H9 (cell line): ENCODE results near the gene USP7. TPM values are rescaled to one million over a fixed set of nuclear protein-coding genes. Genes with fewer than 3 reads are reported as not detected.

Source experiments
- DNase-seq: peaks from one replicate; pipeline ENCODE4 v3.0.0-alpha.2; 2017
- H2AFZ ChIP-seq: one replicate; pipeline ENCODE4 v1.6.1; 2013; ENCODE audit warnings: mild to moderate bottlenecking, low read length, control low read depth, moderate library complexity
- H2AK5ac ChIP-seq: 2 replicates; pipeline ENCODE4 v1.6.1; 2013; ENCODE audit warnings: low read length, control low read depth, mixed read lengths; ENCODE audit not compliant: insufficient read length
- H2BK120ac ChIP-seq: one replicate; pipeline ENCODE4 v1.6.1; 2013; ENCODE audit warnings: low read depth, mild to moderate bottlenecking, low read length, control low read depth, inconsistent platforms; ENCODE audit not compliant: poor library complexity, severe bottlenecking
- H2BK12ac ChIP-seq: 2 replicates; pipeline ENCODE4 v1.6.1; 2013; ENCODE audit warnings: low read length, control low read depth, mixed read lengths, low read depth; ENCODE audit not compliant: insufficient read length
- H2BK15ac ChIP-seq: 2 replicates; pipeline ENCODE4 v1.6.1; 2013; ENCODE audit warnings: low read depth, low read length, control low read depth
- H2BK20ac ChIP-seq: one replicate; pipeline ENCODE4 v1.6.1; 2013; ENCODE audit warnings: low read depth, mild to moderate bottlenecking, low read length, control low read depth, inconsistent platforms; ENCODE audit not compliant: poor library complexity, severe bottlenecking
- H2BK5ac ChIP-seq: 2 replicates; pipeline ENCODE4 v1.6.1; 2013; ENCODE audit warnings: low read length, control low read depth, mixed read lengths; ENCODE audit not compliant: insufficient read length
- H3K14ac ChIP-seq: 2 replicates; pipeline ENCODE4 v1.6.1; 2013; ENCODE audit warnings: low read length, control low read depth; ENCODE audit not compliant: insufficient read depth
- H3K18ac ChIP-seq: 2 replicates; pipeline ENCODE4 v1.6.1; 2013; ENCODE audit warnings: low read depth, mild to moderate bottlenecking, mixed read lengths, low read length, control low read depth; ENCODE audit not compliant: insufficient read length
- H3K23ac ChIP-seq: 2 replicates; pipeline ENCODE4 v1.6.1; 2013; ENCODE audit warnings: low read length, control low read depth, mixed read lengths, low read depth; ENCODE audit not compliant: insufficient read length
- H3K23me2 ChIP-seq: 2 replicates; pipeline ENCODE4 v1.6.1; 2013; ENCODE audit warnings: low read depth, mild to moderate bottlenecking, mixed read lengths, low read length, control low read depth; ENCODE audit not compliant: insufficient read length, poor library complexity, severe bottlenecking
- H3K27ac ChIP-seq: 2 replicates; pipeline ENCODE4 v1.5.1; 2013; ENCODE audit warnings: low read length, control low read depth, mixed read lengths, low read depth; ENCODE audit not compliant: insufficient read length
- H3K27me3 ChIP-seq: 2 replicates; pipeline ENCODE4 v1.6.1; 2013; ENCODE audit warnings: low read length, control low read depth, inconsistent platforms; ENCODE audit not compliant: insufficient read depth
- H3K4ac ChIP-seq: 2 replicates; pipeline ENCODE4 v1.6.1; 2013; ENCODE audit warnings: low read depth, mild to moderate bottlenecking, control low read depth, inconsistent platforms, low read length, moderate library complexity
- H3K4me1 ChIP-seq: 2 replicates; pipeline ENCODE4 v1.6.1; 2013; ENCODE audit warnings: low read length, control low read depth, inconsistent platforms; ENCODE audit not compliant: insufficient read depth
- H3K4me2 ChIP-seq: 2 replicates; pipeline ENCODE4 v1.6.1; 2013; ENCODE audit warnings: low read length, control low read depth, mixed read lengths; ENCODE audit not compliant: insufficient read length, insufficient read depth
- H3K56ac ChIP-seq: 2 replicates; pipeline ENCODE4 v1.6.1; 2013; ENCODE audit warnings: low read depth, mild to moderate bottlenecking, mixed read lengths, low read length, control low read depth; ENCODE audit not compliant: insufficient read length
- H3K79me1 ChIP-seq: 2 replicates; pipeline ENCODE4 v1.6.1; 2013; ENCODE audit warnings: low read depth, mild to moderate bottlenecking, moderate library complexity, low read length, control low read depth, inconsistent platforms; ENCODE audit not compliant: insufficient read depth, poor library complexity, severe bottlenecking
- H3K79me2 ChIP-seq: 2 replicates; pipeline ENCODE4 v1.6.1; 2013; ENCODE audit warnings: low read length, control low read depth, inconsistent platforms; ENCODE audit not compliant: insufficient read depth
- H3K9ac ChIP-seq: 2 replicates; pipeline ENCODE4 v1.6.1; 2013; ENCODE audit warnings: low read length, control low read depth, mixed read lengths; ENCODE audit not compliant: insufficient read length; ENCODE audit errors: extremely low read depth
- H3K9me3 ChIP-seq: one replicate; pipeline ENCODE4 v1.6.1; 2013; ENCODE audit warnings: low read depth, low read length, inconsistent platforms; ENCODE audit not compliant: control insufficient read depth
- H3T11ph ChIP-seq: one replicate; pipeline ENCODE4 v1.6.1; 2013; ENCODE audit warnings: mild to moderate bottlenecking, low read length, control low read depth, inconsistent platforms
- H4K20me1 ChIP-seq: one replicate; pipeline ENCODE4 v1.6.1; 2013; ENCODE audit not compliant: control insufficient read depth, insufficient read length, insufficient read depth
- H4K5ac ChIP-seq: 2 replicates; pipeline ENCODE4 v1.6.1; 2013; ENCODE audit warnings: low read depth, mild to moderate bottlenecking, mixed read lengths, low read length, control low read depth; ENCODE audit not compliant: insufficient read length
- H4K8ac ChIP-seq: replicated peaks from 2 replicates; pipeline ENCODE4 v1.6.1; 2013; ENCODE audit warnings: low read length, control low read depth, mixed read lengths, low read depth; ENCODE audit not compliant: insufficient read length
- H4K91ac ChIP-seq: 2 replicates; pipeline ENCODE4 v1.6.1; 2013; ENCODE audit warnings: low read depth, mild to moderate bottlenecking, moderate library complexity, mixed read lengths, low read length, control low read depth; ENCODE audit not compliant: insufficient read length
- H3K27ac Mint-ChIP-seq, 3 experiments: 2 replicates in 2 of 3; 3 replicates in 1 of 3; pipeline ENCODE4 v1.8.0; 2020 to 2021; ENCODE audit warnings: mixed read lengths in 3 of 3, mild to moderate bottlenecking in 1 of 3, moderate library complexity in 1 of 3
- H3K27me3 Mint-ChIP-seq: 2 replicates; pipeline ENCODE4 v1.8.0; 2021; ENCODE audit warnings: low read depth, mild to moderate bottlenecking, moderate library complexity, mixed read lengths
- H3K36me3 Mint-ChIP-seq, 3 experiments: 2 replicates in 2 of 3; 3 replicates in 1 of 3; pipeline ENCODE4 v1.8.0; 2020 to 2021; ENCODE audit warnings: low read depth in 3 of 3, mixed read lengths in 3 of 3; ENCODE audit not compliant: insufficient read depth in 1 of 3
- H3K4me1 Mint-ChIP-seq, 2 experiments: 2 replicates each; pipeline ENCODE4 v1.8.0; 2020; ENCODE audit warnings: mixed read lengths in 2 of 2
- H3K4me3 Mint-ChIP-seq, 2 experiments: 2 replicates in 1 of 2; 3 replicates in 1 of 2; pipeline ENCODE4 v1.8.0; 2020 to 2021; ENCODE audit warnings: mild to moderate bottlenecking in 2 of 2, mixed read lengths in 2 of 2, moderate library complexity in 1 of 2
- H3K9me3 Mint-ChIP-seq, 2 experiments: 2 replicates in 1 of 2; 3 replicates in 1 of 2; pipeline ENCODE4 v1.8.0; 2020; ENCODE audit warnings: mild to moderate bottlenecking in 2 of 2, mixed read lengths in 2 of 2, moderate library complexity in 1 of 2
- WGBS: extraction: QIAGEN DNeasy Blood & Tissue Kit; methylation state at CpG from one replicate; pipeline ENCODE4 v1.1.7; 2013; ENCODE audit warnings: missing lambda C conversion rate, low lambda C conversion rate, mixed read lengths; ENCODE audit not compliant: insufficient read length; ENCODE audit errors: extremely low coverage; 5-methylcytosine and 5-hydroxymethylcytosine counted together
- total RNA-seq: library from RNA; stranded (reverse); gene quantifications from 2 replicates; pipeline ENCODE4 v1.2.1, GENCODE V29; 2021
- TF ChIP-seq, protein P1 (sequence below): fragments of 200-600 bp; sonication (generic); conservative IDR thresholded peaks from 3 replicates; pipeline ENCODE4 v1.8.0; 2021; ENCODE audit warnings: antibody characterized with exemption, mild to moderate bottlenecking

Gene USP7
- total RNA-seq, 1 experiment from 2014 or later: 192 TPM

DNA sequence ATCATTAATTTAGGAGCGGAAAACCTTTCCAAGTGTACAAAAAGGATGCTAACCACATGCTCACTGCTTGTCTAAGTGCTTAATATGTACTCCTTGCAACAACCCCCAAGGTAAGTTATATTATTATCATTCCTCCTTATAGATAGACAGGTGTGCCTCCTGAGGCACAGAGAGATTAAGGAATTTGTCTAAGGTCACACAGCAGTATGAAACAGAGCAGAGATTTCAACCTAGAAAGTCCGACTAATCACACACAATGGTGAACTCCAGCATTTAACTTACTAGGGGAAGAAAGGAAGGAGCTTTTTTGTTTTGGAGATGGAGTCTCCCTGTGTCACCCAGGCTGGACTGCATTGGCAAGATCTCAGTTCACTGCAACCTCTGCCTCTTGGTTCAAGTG is 37.0 kb upstream of the USP7 start:
- Histone ChIP-seq H3K27ac (no peak overlapping the region), H3K23ac (no peak overlapping the region), H4K5ac (no peak overlapping the region), H3K18ac (no peak overlapping the region), H3K9ac (no peak overlapping the region), H3K4me1 (no peaks in the 10 kb centered on the region), H3K4ac (no peak overlapping the region), H3K79me1 (no peaks in the 10 kb centered on the region), H3K23me2 (no peaks in the 10 kb centered on the region), H4K20me1 (no peaks in the 10 kb centered on the region), H4K8ac (no peak overlapping the region), H2BK15ac (no peak overlapping the region), H3K4me2 (no peak overlapping the region), H3K9me3 (no peaks in the 10 kb centered on the region), H2AK5ac (no peak overlapping the region), H3K56ac (no peak overlapping the region), H2BK120ac (no peak overlapping the region), H2BK12ac (no peak overlapping the region), H4K91ac (no peak overlapping the region), H2BK5ac (no peak overlapping the region), H3K27me3 (no peaks in the 10 kb centered on the region), H3T11ph (no peak overlapping the region), H2BK20ac (no peak overlapping the region), H3K14ac (no peak overlapping the region), H2AFZ (no peak overlapping the region), H3K79me2 (no peaks in the 10 kb centered on the region)
- Mint-ChIP-seq H3K27me3 (peaks cover 5% of the 10 kb centered on the region), H3K4me1 (no peaks in the 10 kb centered on the region; a peak in 1 of 4 replicates), H3K27ac (no peak overlapping the region), H3K9me3 (no peaks in the 10 kb centered on the region), H3K36me3 (no peaks in the 10 kb centered on the region), H3K4me3 (no peak overlapping the region)
- no CpG with 5 or more reads among the region's 2 CpGs for WGBS
- DNase-seq: no peak
- TF ChIP-seq, protein P1, sequence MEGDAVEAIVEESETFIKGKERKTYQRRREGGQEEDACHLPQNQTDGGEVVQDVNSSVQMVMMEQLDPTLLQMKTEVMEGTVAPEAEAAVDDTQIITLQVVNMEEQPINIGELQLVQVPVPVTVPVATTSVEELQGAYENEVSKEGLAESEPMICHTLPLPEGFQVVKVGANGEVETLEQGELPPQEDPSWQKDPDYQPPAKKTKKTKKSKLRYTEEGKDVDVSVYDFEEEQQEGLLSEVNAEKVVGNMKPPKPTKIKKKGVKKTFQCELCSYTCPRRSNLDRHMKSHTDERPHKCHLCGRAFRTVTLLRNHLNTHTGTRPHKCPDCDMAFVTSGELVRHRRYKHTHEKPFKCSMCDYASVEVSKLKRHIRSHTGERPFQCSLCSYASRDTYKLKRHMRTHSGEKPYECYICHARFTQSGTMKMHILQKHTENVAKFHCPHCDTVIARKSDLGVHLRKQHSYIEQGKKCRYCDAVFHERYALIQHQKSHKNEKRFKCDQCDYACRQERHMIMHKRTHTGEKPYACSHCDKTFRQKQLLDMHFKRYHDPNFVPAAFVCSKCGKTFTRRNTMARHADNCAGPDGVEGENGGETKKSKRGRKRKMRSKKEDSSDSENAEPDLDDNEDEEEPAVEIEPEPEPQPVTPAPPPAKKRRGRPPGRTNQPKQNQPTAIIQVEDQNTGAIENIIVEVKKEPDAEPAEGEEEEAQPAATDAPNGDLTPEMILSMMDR: no peak
